ENCODE measurements around the gene CCDC146. TPM values are rescaled to one million over a fixed set of nuclear protein-coding genes. Genes with fewer than 3 reads are reported as not detected.
"Not testable (repeated sequence)": the region's sequence is repeated elsewhere in the genome, so short reads cannot be mapped to it uniquely, and the experiment has no call there.

Gene CCDC146
- total and polyA plus RNA-seq, 10 of the 15 experiments (the other 5 are each of a cell fraction or from before 2014, with no cell fraction given): 0.28 to 5.3 (median 1.3) TPM

DNA sequence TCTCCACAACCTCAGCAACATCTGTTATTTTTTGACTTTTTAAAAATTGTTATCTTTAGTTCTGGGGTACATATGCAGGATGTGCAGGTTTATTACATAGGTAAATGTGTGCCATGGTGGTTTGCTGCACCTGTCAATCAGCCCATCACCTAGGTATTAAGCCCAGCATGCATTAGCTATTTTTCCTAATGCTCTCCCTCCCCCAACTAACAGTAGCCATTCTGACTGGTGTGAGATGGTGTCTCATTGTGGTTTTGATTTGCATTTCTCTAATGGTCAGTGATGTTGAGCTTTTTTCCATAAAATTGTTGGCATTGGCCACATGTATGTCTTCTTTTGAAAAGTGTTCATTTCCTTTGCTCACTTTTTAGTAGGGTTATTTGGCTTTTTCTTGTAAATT is 106.4 kb downstream of the CCDC146 start:
- TF ChIP-seq PKNOX1 (IDR thresholded peaks at IDR 0.05): peak; percentile 73
- ChIA-PET SMC1A (ENCODE audit: uncharacterized antibody, unreplicated experiment) (interaction anchor here (2.4 kb wide), 1 partner anchor 10 kb away, joined by 7 read pairs; no protein-coding TSS in a partner anchor), CTCF (interaction anchor here (3.4 kb wide), 1 partner anchor 18 kb away, joined by 10 read pairs; no protein-coding TSS in a partner anchor)
- H3K9ac ChIP-seq (ENCODE audit: control insufficient read depth, insufficient read depth, low read length); H3K27me3 ChIP-seq (replicated peaks in 1 of 2; ENCODE audit: control insufficient read depth in 2 of 2, insufficient read depth in 2 of 2, low read length in 1 of 2); H2AFZ ChIP-seq (ENCODE audit: control insufficient read depth, low read depth, low read length); RAD21 ChIA-PET (ENCODE audit: unreplicated experiment); POLR2A ChIA-PET; H3K9me3 ChIP-seq (replicated peaks; ENCODE audit: control insufficient read depth, insufficient read depth, low read length); H3K79me2 ChIP-seq (ENCODE audit: control insufficient read depth, insufficient read depth, low read length); H3K4me3 ChIP-seq; FAIRE-seq; H3K27ac ChIP-seq (ENCODE audit: control insufficient read depth, insufficient read depth); H3K4me1 ChIP-seq (ENCODE audit: control insufficient read depth, insufficient read depth, low read length); intact Hi-C loops (cut with micrococcal nuclease; ENCODE audit: unreplicated experiment); H3K4me2 ChIP-seq (ENCODE audit: control insufficient read depth, insufficient read depth); BruUV-seq (replicated peaks); H3K36me3 ChIP-seq (ENCODE audit: control insufficient read depth in 2 of 2, insufficient read depth in 2 of 2, low read length in 1 of 2); DNase-seq (ENCODE audit: low read depth, low spot score); in situ Hi-C loops (cut with MboI); H4K20me1 ChIP-seq (ENCODE audit: control insufficient read depth, insufficient read depth): not testable (repeated sequence)
- peak; percentile 52 for ATAC-seq

DNA sequence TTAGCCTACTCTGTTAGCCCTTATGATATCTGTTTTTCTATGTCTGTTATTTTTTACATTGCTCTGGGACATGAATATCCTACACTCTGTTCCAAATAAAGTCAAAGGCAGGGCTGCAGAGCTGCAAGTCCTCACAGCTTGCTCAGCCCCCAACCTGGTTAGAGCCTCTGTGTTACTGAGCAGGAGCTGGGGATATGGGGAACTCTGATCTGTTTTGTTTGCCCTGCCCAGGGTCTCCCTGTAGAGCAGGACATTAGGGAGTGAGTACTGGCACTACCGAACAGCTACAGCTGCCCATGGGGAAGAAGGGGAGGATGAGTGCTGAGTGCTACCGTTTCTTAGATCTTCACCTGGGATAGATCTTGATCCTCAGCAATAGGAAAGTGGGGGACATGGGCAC is 110.1 kb downstream of the CCDC146 start:
- FAIRE-seq (no peak), ATAC-seq (no peak), DNase-seq (ENCODE audit: low read depth, low spot score) (no peak)
- in situ Hi-C loops (cut with MboI): no loop called here
- Histone ChIP-seq H3K27ac (ENCODE audit: control insufficient read depth, insufficient read depth) (no peak overlapping the region), H3K36me3 (ENCODE audit: control insufficient read depth in 2 of 2, insufficient read depth in 2 of 2, low read length in 1 of 2) (no peaks in the 10 kb centered on the region), H2AFZ (ENCODE audit: control insufficient read depth, low read depth, low read length) (no peak overlapping the region), H3K9me3 (replicated peaks; ENCODE audit: control insufficient read depth, insufficient read depth, low read length) (no peaks in the 10 kb centered on the region; the same call in 1 of the 3 replicates), H3K4me2 (ENCODE audit: control insufficient read depth, insufficient read depth) (no peak overlapping the region), H3K27me3 (replicated peaks in 1 of 2; ENCODE audit: control insufficient read depth in 2 of 2, insufficient read depth in 2 of 2, low read length in 1 of 2) (no peaks in the 10 kb centered on the region), H4K20me1 (ENCODE audit: control insufficient read depth, insufficient read depth) (no peaks in the 10 kb centered on the region), H3K9ac (ENCODE audit: control insufficient read depth, insufficient read depth, low read length) (no peak overlapping the region), H3K79me2 (ENCODE audit: control insufficient read depth, insufficient read depth, low read length) (no peaks in the 10 kb centered on the region), H3K4me3 (no peak overlapping the region), H3K4me1 (ENCODE audit: control insufficient read depth, insufficient read depth, low read length) (no peaks in the 10 kb centered on the region)
- 95% methylated on average over 2 of the region's 2 CpGs for WGBS (ENCODE audit: insufficient coverage, insufficient replicate concordance, low lambda C conversion rate, missing lambda C conversion rate)
- POLR2A ChIA-PET: no interaction called here
- RAD21 ChIA-PET (ENCODE audit: unreplicated experiment): interaction anchor here (1.3 kb wide), 1 partner anchor 14 kb away, joined by 5 read pairs; no protein-coding TSS in a partner anchor
- intact Hi-C loops (cut with micrococcal nuclease; ENCODE audit: unreplicated experiment): no loop called here
- SMC1A ChIA-PET (ENCODE audit: uncharacterized antibody, unreplicated experiment): interaction anchor here (0.8 kb wide), 1 partner anchor 15 kb away, joined by 4 read pairs; no protein-coding TSS in a partner anchor
- CTCF ChIA-PET: interaction anchor here (1.8 kb wide), 1 partner anchor 14 kb away, joined by 7 read pairs; no protein-coding TSS in a partner anchor
- no TSS peak for BruUV-seq (replicated peaks)
- TF ChIP-seq NFYB (IDR thresholded peaks at IDR 0.05; ENCODE audit: insufficient read depth, low read depth, low read length) (no peak), REST (IDR thresholded peaks at IDR 0.05; ENCODE audit: low read depth, low read length) (no peak), CEBPB (IDR thresholded peaks at IDR 0.05; ENCODE audit: borderline replicate concordance in 1 of 2, low read depth in 2 of 2, low read length in 2 of 2) (no peak), ZBTB11 (CRISPR knock-in tag; IDR thresholded peaks at IDR 0.05) (no peak), ELK1 (IDR thresholded peaks at IDR 0.05; ENCODE audit: low read depth, low read length) (no peak)

Measured in GM12878 (cell line).